Activated naive CD8-positive, alpha-beta T cell treated with anti-CD3 and anti-CD28 coated beads, Interleukin-2, amount 10 ng/mL, durations not matched to agents 7 days and 5 days (primary cell): ENCODE results near the gene CCR7. TPM values are rescaled to one million over a fixed set of nuclear protein-coding genes. Genes with fewer than 3 reads are reported as not detected.

ENCODE experiments used
- ATAC-seq: fragments of 150-1000 bp; cut with Tn5 transposase; one replicate; pipeline ENCODE4 v1.10.0; 2021; ENCODE audit warnings: low read depth, moderate library complexity
- POLR2A ChIA-PET: fragments of 350-600 bp; sonication (Branson Sonifier 250); formaldehyde crosslinking; loops from one replicate; lab custom pipeline; 2021; ENCODE audit warnings: antibody characterized with exemption; lab: Charles Lee
- DNase-seq: peaks from one replicate; pipeline ENCODE4 v3.0.0; 2021
- H3K27ac Mint-ChIP-seq: one replicate; pipeline ENCODE4 v1.8.0; 2022; ENCODE audit warnings: mild to moderate bottlenecking, mixed read lengths
- H3K27me3 Mint-ChIP-seq: one replicate; pipeline ENCODE4 v1.8.0; 2022; ENCODE audit warnings: mild to moderate bottlenecking, moderate library complexity, mixed read lengths
- H3K36me3 Mint-ChIP-seq: one replicate; pipeline ENCODE4 v1.8.0; 2021; ENCODE audit warnings: mild to moderate bottlenecking, mixed read lengths
- H3K4me1 Mint-ChIP-seq: one replicate; pipeline ENCODE4 v1.8.0; 2021; ENCODE audit warnings: mixed read lengths
- H3K4me3 Mint-ChIP-seq: one replicate; pipeline ENCODE4 v1.8.0; 2022; ENCODE audit warnings: mild to moderate bottlenecking, moderate library complexity, mixed read lengths
- H3K9me3 Mint-ChIP-seq: one replicate; pipeline ENCODE4 v1.8.0; 2021; ENCODE audit warnings: mixed read lengths
- total RNA-seq, 2 experiments: library from RNA; stranded (reverse); gene quantifications; one replicate each; pipeline ENCODE4 v1.2.3, GENCODE V29; 2021

CCR7 gene
- total RNA-seq, 2 experiments from 2014 or later = 231 to 238 TPM

- POLR2A ChIA-PET = interaction anchor here (5.3 to 20.1 kb wide), 5 partner anchors 12 to 39 kb away, joined by 42 to 579 read pairs (median 92); no protein-coding TSS in a partner anchor
- ATAC-seq (no peak), DNase-seq (no peak)
- peaks cover 18% of the 10 kb centered on the region for H3K4me1 Mint-ChIP-seq
- peak overlapping the region; percentile 97 for H3K4me3 Mint-ChIP-seq
- peaks cover 11% of the 10 kb centered on the region for H3K9me3 Mint-ChIP-seq
- H3K36me3 Mint-ChIP-seq = peaks cover 59% of the 10 kb centered on the region
- no peaks in the 10 kb centered on the region for H3K27me3 Mint-ChIP-seq
- peak overlapping the region; percentile 99 for H3K27ac Mint-ChIP-seq
Observed at GRCh38 chr17:40565769-40566409, 617 bp upstream of the CCR7 start.

- ATAC-seq (no peak), DNase-seq (peak; percentile 77)
- Mint-ChIP-seq H3K27me3 (no peaks in the 10 kb centered on the region), H3K4me3 (peak overlapping the region; percentile 97), H3K9me3 (peaks cover 3% of the 10 kb centered on the region), H3K27ac (peak overlapping the region; percentile 99), H3K36me3 (peaks cover 65% of the 10 kb centered on the region), H3K4me1 (peaks cover 30% of the 10 kb centered on the region)
- POLR2A ChIA-PET = interaction anchor here (0.6 to 20.1 kb wide), 18 partner anchors 13 to 1125 kb away, joined by 3 to 579 read pairs (median 16); partner anchors contain the start of genes EIF1, SMARCE1 and TOP2A
Observed at GRCh38 chr17:40564195-40564882, 933 bp downstream of the CCR7 start.

GRCh38 chr17:40563220-40564052 lies 1.8 kb downstream of the CCR7 start:
- peaks cover 3% of the 10 kb centered on the region for H3K9me3 Mint-ChIP-seq
- H3K27me3 Mint-ChIP-seq = no peaks in the 10 kb centered on the region
- peak overlapping the region; percentile 99 for H3K27ac Mint-ChIP-seq
- no peak for ATAC-seq
- DNase-seq = no peak
- POLR2A ChIA-PET = interaction anchor here (0.6 to 20.1 kb wide), 17 partner anchors 9 to 1126 kb away, joined by 3 to 579 read pairs (median 18); partner anchors contain the start of genes EIF1 and SMARCE1
- peaks cover 66% of the 10 kb centered on the region for H3K36me3 Mint-ChIP-seq
- peaks cover 35% of the 10 kb centered on the region for H3K4me1 Mint-ChIP-seq
- H3K4me3 Mint-ChIP-seq = peak overlapping the region; percentile 97

GRCh38 chr17:40562838-40563219 lies 2.4 kb downstream of the CCR7 start:
- no peak for DNase-seq
- peaks cover 39% of the 10 kb centered on the region for H3K4me1 Mint-ChIP-seq
- no peak for ATAC-seq
- H3K9me3 Mint-ChIP-seq = peaks cover 3% of the 10 kb centered on the region
- POLR2A ChIA-PET = interaction anchor here (0.5 to 20.1 kb wide), 18 partner anchors 10 to 1126 kb away, joined by 3 to 579 read pairs (median 19); partner anchors contain the start of genes EIF1, SMARCE1 and TOP2A
- H3K27me3 Mint-ChIP-seq = no peaks in the 10 kb centered on the region
- H3K4me3 Mint-ChIP-seq = peak overlapping the region; percentile 97
- peak overlapping the region; percentile 99 for H3K27ac Mint-ChIP-seq
- H3K36me3 Mint-ChIP-seq = peaks cover 69% of the 10 kb centered on the region

- POLR2A ChIA-PET = interaction anchor here (0.5 to 20.1 kb wide), 19 partner anchors 15 to 1127 kb away, joined by 3 to 579 read pairs (median 18); partner anchors contain the start of genes EIF1, SMARCE1 and TOP2A
- DNase-seq = peak; percentile 63
- Mint-ChIP-seq H3K4me3 (peak overlapping the region; percentile 97), H3K4me1 (peaks cover 45% of the 10 kb centered on the region), H3K9me3 (no peaks in the 10 kb centered on the region), H3K27me3 (no peaks in the 10 kb centered on the region), H3K36me3 (peaks cover 71% of the 10 kb centered on the region), H3K27ac (peak overlapping the region; percentile 99)
- peak; percentile 51 for ATAC-seq
Observed at GRCh38 chr17:40561871-40562611, 3.2 kb downstream of the CCR7 start.

- POLR2A ChIA-PET = interaction anchor here (0.5 to 20.1 kb wide), 19 partner anchors 16 to 1128 kb away, joined by 3 to 579 read pairs (median 18); partner anchors contain the start of genes EIF1, SMARCE1 and TOP2A
- H3K4me1 Mint-ChIP-seq = peaks cover 51% of the 10 kb centered on the region
- no peaks in the 10 kb centered on the region for H3K9me3 Mint-ChIP-seq
- H3K27me3 Mint-ChIP-seq = no peaks in the 10 kb centered on the region
- DNase-seq (no peak), ATAC-seq (no peak)
- H3K4me3 Mint-ChIP-seq = peak overlapping the region; percentile 97
- H3K27ac Mint-ChIP-seq = peak overlapping the region; percentile 99
- peaks cover 75% of the 10 kb centered on the region for H3K36me3 Mint-ChIP-seq
Observed at GRCh38 chr17:40561294-40561870, 3.9 kb downstream of the CCR7 start.

GRCh38 chr17:40560592-40561293 lies 4.5 kb downstream of the CCR7 start:
- Mint-ChIP-seq H3K27ac (peak overlapping the region; percentile 99), H3K27me3 (no peaks in the 10 kb centered on the region), H3K36me3 (peaks cover 78% of the 10 kb centered on the region), H3K9me3 (no peaks in the 10 kb centered on the region), H3K4me3 (peak overlapping the region; percentile 97), H3K4me1 (peaks cover 50% of the 10 kb centered on the region)
- DNase-seq = peak; percentile 61
- POLR2A ChIA-PET = interaction anchor here (0.5 to 20.1 kb wide), 23 partner anchors 17 to 1124 kb away, joined by 3 to 579 read pairs (median 6); partner anchors contain the start of genes SMARCE1 and TOP2A
- ATAC-seq = peak; percentile 48

- Mint-ChIP-seq H3K36me3 (peaks cover 82% of the 10 kb centered on the region), H3K9me3 (no peaks in the 10 kb centered on the region), H3K4me3 (peak overlapping the region; percentile 97), H3K27me3 (no peaks in the 10 kb centered on the region), H3K4me1 (peaks cover 51% of the 10 kb centered on the region), H3K27ac (peak overlapping the region; percentile 99)
- POLR2A ChIA-PET = interaction anchor here (0.6 to 20.1 kb wide), 19 partner anchors 17 to 1124 kb away, joined by 3 to 579 read pairs (median 6); partner anchors contain the start of gene TOP2A
- ATAC-seq = peak; percentile 20
- peak; percentile 88 for DNase-seq
Observed at GRCh38 chr17:40559954-40560591, 5.2 kb downstream of the CCR7 start.

GRCh38 chr17:40559564-40559916 lies 5.7 kb downstream of the CCR7 start:
- ATAC-seq (no peak), DNase-seq (no peak)
- Mint-ChIP-seq H3K27me3 (no peaks in the 10 kb centered on the region), H3K4me3 (peak overlapping the region; percentile 97), H3K27ac (peak overlapping the region; percentile 99), H3K4me1 (peaks cover 57% of the 10 kb centered on the region), H3K9me3 (no peaks in the 10 kb centered on the region), H3K36me3 (peaks cover 82% of the 10 kb centered on the region)
- POLR2A ChIA-PET = interaction anchor here (0.6 to 20.1 kb wide), 16 partner anchors 18 to 962 kb away, joined by 3 to 579 read pairs (median 7); partner anchors contain the start of gene TOP2A

- peak overlapping the region; percentile 99 for H3K27ac Mint-ChIP-seq
- no peaks in the 10 kb centered on the region for H3K27me3 Mint-ChIP-seq
- no peak for ATAC-seq
- DNase-seq = peak; percentile 27
- POLR2A ChIA-PET = interaction anchor here (0.6 to 20.1 kb wide), 10 partner anchors 17 to 963 kb away, joined by 3 to 579 read pairs (median 27); no protein-coding TSS in a partner anchor
- H3K9me3 Mint-ChIP-seq = no peaks in the 10 kb centered on the region
- peaks cover 82% of the 10 kb centered on the region for H3K36me3 Mint-ChIP-seq
- H3K4me1 Mint-ChIP-seq = peaks cover 61% of the 10 kb centered on the region
- H3K4me3 Mint-ChIP-seq = peak overlapping the region; percentile 97
Observed at GRCh38 chr17:40558890-40559563, 6.2 kb downstream of the CCR7 start.
